GM12864 (cell line): ENCODE results near the gene EP400.

ENCODE experiments used
- DNase-seq: peaks from one replicate; pipeline ENCODE4 v3.0.0-alpha.2; 2011; ENCODE audit warnings: low read depth
- H3K4me3 ChIP-seq: 2 replicates; pipeline ENCODE4 v1.5.1; 2011; ENCODE audit warnings: mild to moderate bottlenecking, low read depth, low read length, control low read depth
- CTCF ChIP-seq: IDR thresholded peaks from 2 replicates; pipeline ENCODE4 v1.5.1; 2011; ENCODE audit warnings: low read depth, mild to moderate bottlenecking, moderate library complexity, low read length, control low read depth, inconsistent platforms; ENCODE audit errors: missing control alignments

The EP400 gene

GRCh38 chr12:131987552-131987951, 37.8 kb downstream of the EP400 start:
- no peak for TF ChIP-seq CTCF
- no peak for DNase-seq
- H3K4me3 ChIP-seq: no peak overlapping the region

- H3K4me3 ChIP-seq: no peak overlapping the region
- no peak for TF ChIP-seq CTCF
These were observed 38.5 kb downstream of the EP400 start for GRCh38 chr12:131988054-131988796.

GRCh38 chr12:131989021-131989420, 39.3 kb downstream of the EP400 start:
- no peak for DNase-seq
- no peak overlapping the region for H3K4me3 ChIP-seq
- TF ChIP-seq CTCF: no peak

More at GRCh38 chr12:131988054-131988796, 38.5 kb downstream of the EP400 start:
- DNase-seq: no peak

- no peak overlapping the region for H3K4me3 ChIP-seq
- DNase-seq: no peak
- no peak for TF ChIP-seq CTCF
These were observed 40.6 kb downstream of the EP400 start for GRCh38 chr12:131990066-131990979.

GRCh38 chr12:131990980-131991305, 41.2 kb downstream of the EP400 start:
- no peak overlapping the region for H3K4me3 ChIP-seq
- DNase-seq: no peak
- no peak for TF ChIP-seq CTCF

- DNase-seq: no peak
- TF ChIP-seq CTCF: no peak
- no peak overlapping the region for H3K4me3 ChIP-seq
These were observed 42.2 kb downstream of the EP400 start for GRCh38 chr12:131991816-131992430.
